ENCODE measurements around the gene PHLDA3.
"Not testable (repeated sequence)": the region's sequence is repeated elsewhere in the genome, so short reads cannot be mapped to it uniquely, and the experiment has no call there.

Gene PHLDA3

DNA sequence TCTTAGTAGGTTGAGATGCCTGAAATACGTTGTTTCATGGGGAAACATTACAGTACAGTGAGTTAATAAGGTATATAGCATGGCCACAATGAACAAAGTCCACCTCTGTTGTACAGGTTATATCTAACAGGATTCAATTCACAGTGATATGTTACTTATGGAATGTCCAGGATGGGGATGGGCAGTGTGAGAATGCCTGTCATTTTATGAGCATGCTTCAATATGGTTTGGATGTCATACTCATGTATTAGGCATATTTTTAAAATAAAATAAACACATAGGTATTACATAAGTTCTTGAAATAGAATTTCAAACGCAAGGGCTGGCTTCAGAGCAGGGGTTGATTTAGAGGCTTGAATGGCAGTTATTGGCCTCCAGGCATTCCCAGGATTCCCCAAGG is 6.1 kb upstream of the PHLDA3 start:
- in situ Hi-C loops (cut with MboI; ENCODE audit: low pct_unique_long_range_greater_than_20kb, low sequenced_read_pairs, unreplicated experiment): no loop called here
- no peak for DNase-seq (ENCODE audit: low spot score)
- TF ChIP-seq, protein P1, sequence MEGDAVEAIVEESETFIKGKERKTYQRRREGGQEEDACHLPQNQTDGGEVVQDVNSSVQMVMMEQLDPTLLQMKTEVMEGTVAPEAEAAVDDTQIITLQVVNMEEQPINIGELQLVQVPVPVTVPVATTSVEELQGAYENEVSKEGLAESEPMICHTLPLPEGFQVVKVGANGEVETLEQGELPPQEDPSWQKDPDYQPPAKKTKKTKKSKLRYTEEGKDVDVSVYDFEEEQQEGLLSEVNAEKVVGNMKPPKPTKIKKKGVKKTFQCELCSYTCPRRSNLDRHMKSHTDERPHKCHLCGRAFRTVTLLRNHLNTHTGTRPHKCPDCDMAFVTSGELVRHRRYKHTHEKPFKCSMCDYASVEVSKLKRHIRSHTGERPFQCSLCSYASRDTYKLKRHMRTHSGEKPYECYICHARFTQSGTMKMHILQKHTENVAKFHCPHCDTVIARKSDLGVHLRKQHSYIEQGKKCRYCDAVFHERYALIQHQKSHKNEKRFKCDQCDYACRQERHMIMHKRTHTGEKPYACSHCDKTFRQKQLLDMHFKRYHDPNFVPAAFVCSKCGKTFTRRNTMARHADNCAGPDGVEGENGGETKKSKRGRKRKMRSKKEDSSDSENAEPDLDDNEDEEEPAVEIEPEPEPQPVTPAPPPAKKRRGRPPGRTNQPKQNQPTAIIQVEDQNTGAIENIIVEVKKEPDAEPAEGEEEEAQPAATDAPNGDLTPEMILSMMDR (IDR thresholded peaks at IDR 0.05; ENCODE audit: extremely low read depth, insufficient read depth, missing control alignments): no peak

- in situ Hi-C loops (cut with MboI; ENCODE audit: low pct_unique_long_range_greater_than_20kb, low sequenced_read_pairs, unreplicated experiment): no loop called here
- TF ChIP-seq, protein P1 (IDR thresholded peaks at IDR 0.05; ENCODE audit: extremely low read depth, insufficient read depth, missing control alignments): no peak
- DNase-seq (ENCODE audit: low spot score): no peak
Observed at GRCh38 chr1:201473296-201473695, 4.3 kb upstream of the PHLDA3 start.

GRCh38 chr1:201472321-201472720 is 3.3 kb upstream of the PHLDA3 start:
- in situ Hi-C loops (cut with MboI; ENCODE audit: low pct_unique_long_range_greater_than_20kb, low sequenced_read_pairs, unreplicated experiment); DNase-seq (ENCODE audit: low spot score): not testable (repeated sequence)

- TF ChIP-seq, protein P1 (IDR thresholded peaks at IDR 0.05; ENCODE audit: extremely low read depth, insufficient read depth, missing control alignments): no peak
- in situ Hi-C loops (cut with MboI; ENCODE audit: low pct_unique_long_range_greater_than_20kb, low sequenced_read_pairs, unreplicated experiment): no loop called here
- DNase-seq (ENCODE audit: low spot score): no peak
Observed at GRCh38 chr1:201471772-201472171, 2.8 kb upstream of the PHLDA3 start.

- TF ChIP-seq, protein P1 (IDR thresholded peaks at IDR 0.05; ENCODE audit: extremely low read depth, insufficient read depth, missing control alignments): no peak
- in situ Hi-C loops (cut with MboI; ENCODE audit: low pct_unique_long_range_greater_than_20kb, low sequenced_read_pairs, unreplicated experiment): no loop called here
- no peak for DNase-seq (ENCODE audit: low spot score)
Observed at GRCh38 chr1:201470581-201470980, 1.6 kb upstream of the PHLDA3 start.

GRCh38 chr1:201469645-201470074 is 672 bp upstream of the PHLDA3 start:
- in situ Hi-C loops (cut with MboI; ENCODE audit: low pct_unique_long_range_greater_than_20kb, low sequenced_read_pairs, unreplicated experiment): no loop called here

DNA sequence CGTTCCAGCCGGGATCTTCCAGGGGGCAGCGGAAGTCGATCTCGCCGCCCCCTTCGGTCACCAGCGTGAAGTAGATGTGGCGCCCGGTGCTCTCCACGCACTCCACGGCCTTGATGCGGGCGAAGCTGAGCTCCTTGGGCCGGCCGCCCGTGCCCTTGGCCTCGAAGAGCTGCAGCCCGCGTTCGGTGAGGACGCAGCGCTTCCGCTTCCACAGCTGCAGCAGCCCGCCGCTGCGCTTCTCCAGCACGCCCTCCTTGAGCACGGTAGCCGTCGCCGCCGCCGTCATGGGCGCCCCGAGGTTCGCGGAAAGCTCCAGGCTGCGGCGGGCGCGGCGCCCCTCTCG is 516 bp downstream of the PHLDA3 start:
- peak; percentile 64 for DNase-seq (ENCODE audit: low spot score)
- in situ Hi-C loops (cut with MboI; ENCODE audit: low pct_unique_long_range_greater_than_20kb, low sequenced_read_pairs, unreplicated experiment): no loop called here

More at GRCh38 chr1:201469645-201470074, 672 bp upstream of the PHLDA3 start:
- DNase-seq (ENCODE audit: low spot score): no peak
- TF ChIP-seq, protein P1 (IDR thresholded peaks at IDR 0.05; ENCODE audit: extremely low read depth, insufficient read depth, missing control alignments): no peak

More for the DNA sequence above, 516 bp downstream of the PHLDA3 start:
- TF ChIP-seq, protein P1 (IDR thresholded peaks at IDR 0.05; ENCODE audit: extremely low read depth, insufficient read depth, missing control alignments): no peak

All from GM13977 (cell line).